K562 (cell line): ENCODE results near the gene ZNF407. TPM values are rescaled to one million over a fixed set of nuclear protein-coding genes. Genes with fewer than 3 reads are reported as not detected.

ENCODE experiments used
- ATAC-seq: fragments of 200-7000 bp; cut with Tn5 transposase; 3 replicates; pipeline ENCODE4 v1.9.1; 2020; ENCODE audit warnings: moderate library complexity
- BruUV-seq: library from RNA; stranded (reverse); fragments of 400-500 nt; replicated peaks from 2 replicates; lab custom pipeline; 2021; lab: Mats Ljungman, UMichigan
- CTCF ChIA-PET: fragments of 300-600 bp; formaldehyde crosslinking; extraction: SDS; loops from one replicate; lab custom pipeline; 2021; ENCODE audit warnings: low intra/inter-chr PET ratio; lab: Yijun Ruan, JAX
- POLR2A ChIA-PET: fragments of 300-600, 350-650 bp; sonication (Branson Sonifier 250); formaldehyde crosslinking; extraction: SDS; loops from one replicate; lab custom pipeline; 2021; ENCODE audit warnings: antibody characterized with exemption, inconsistent platforms; lab: Yijun Ruan, JAX
- DNase-seq, 4 experiments: peaks; one replicate each; pipeline versions ENCODE4 v3.0.0 to v3.0.0-alpha.2; 2011 to 2018; ENCODE audit warnings: low spot score in 3 of 4, mixed read lengths in 3 of 4; ENCODE audit errors: extremely low read depth in 1 of 4
- FAIRE-seq: peaks from 2 replicates; lab custom pipeline; 2011; peaks lifted over from hg19 to GRCh38; lab: Jason Lieb, UNC
- H2AFZ ChIP-seq: 2 replicates; pipeline ENCODE4 v1.6.0; 2011; ENCODE audit warnings: low read depth, low read length, control low read depth, inconsistent platforms
- H3K27ac ChIP-seq: fragments of 200-600 bp; 3 replicates; pipeline ENCODE4 v1.8.0; 2011; ENCODE audit warnings: low read depth, mild to moderate bottlenecking, control low read depth, inconsistent platforms, low read length, moderate library complexity, mixed read lengths; ENCODE audit errors: extremely low read depth
- H3K27me3 ChIP-seq, 2 experiments: fragments of 300-600 bp in 1 of 2; 2 replicates in 1 of 2; 3 replicates in 1 of 2; pipeline versions ENCODE4 v1.6.0 to v1.8.0; 2011; ENCODE audit warnings: inconsistent platforms in 2 of 2, low read length in 2 of 2, mild to moderate bottlenecking in 1 of 2, mixed read lengths in 1 of 2, moderate library complexity in 1 of 2; ENCODE audit not compliant: control insufficient read depth in 2 of 2, insufficient read depth in 2 of 2
- H3K36me3 ChIP-seq: fragments of 300-600 bp; 3 replicates; pipeline ENCODE4 v1.8.0; 2011; ENCODE audit warnings: mild to moderate bottlenecking, low read length, inconsistent platforms; ENCODE audit not compliant: control insufficient read depth, insufficient read depth
- H3K4me1 ChIP-seq, 2 experiments: fragments of 200-600 bp in 1 of 2; replicated peaks in 1 of 2; 2 replicates in 1 of 2; 3 replicates in 1 of 2; pipeline versions ENCODE4 v1.5.1 to v1.8.0; 2011; ENCODE audit warnings: inconsistent platforms in 2 of 2, low read length in 2 of 2, mild to moderate bottlenecking in 1 of 2, mixed read lengths in 1 of 2, moderate library complexity in 1 of 2; ENCODE audit not compliant: control insufficient read depth in 2 of 2, insufficient read depth in 2 of 2
- H3K4me2 ChIP-seq: 2 replicates; pipeline ENCODE4 v1.6.1; 2011; ENCODE audit warnings: low read length, control low read depth, inconsistent platforms, mixed read lengths; ENCODE audit not compliant: insufficient read depth
- H3K4me3 ChIP-seq: fragments of 200-600 bp; sonication (generic), shearing (Covaris generic); 2 replicates; pipeline ENCODE4 v1.5.1; 2016; ENCODE audit warnings: control low read depth, inconsistent platforms
- H3K79me2 ChIP-seq: fragments of 200-600 bp; 3 replicates; pipeline ENCODE4 v1.8.0; 2011; ENCODE audit warnings: low read length, inconsistent platforms; ENCODE audit not compliant: control insufficient read depth, insufficient read depth
- H3K9ac ChIP-seq, 2 experiments: 2 replicates each; pipeline versions ENCODE4 v1.6.0 to v1.6.1; 2011; ENCODE audit warnings: low read depth in 2 of 2, low read length in 2 of 2, control low read depth in 1 of 2, inconsistent platforms in 1 of 2, mild to moderate bottlenecking in 1 of 2, mixed read lengths in 1 of 2; ENCODE audit not compliant: insufficient read depth in 1 of 2
- H3K9me1 ChIP-seq: one replicate; pipeline ENCODE4 v1.6.0; 2011; ENCODE audit warnings: inconsistent platforms, mild to moderate bottlenecking, low read length, moderate library complexity; ENCODE audit not compliant: control insufficient read depth, insufficient read depth
- H3K9me3 ChIP-seq: replicated peaks from 2 replicates; pipeline ENCODE4 v1.5.1; 2011; ENCODE audit warnings: low read depth, low read length, inconsistent platforms; ENCODE audit not compliant: control insufficient read depth, insufficient read depth
- H4K20me1 ChIP-seq: replicated peaks from 2 replicates; pipeline ENCODE4 v1.6.1; 2011; ENCODE audit warnings: low read length, inconsistent platforms, mixed read lengths; ENCODE audit not compliant: control insufficient read depth, insufficient read depth
- GABPA ChIP-seq: fragments of 200-800 bp; sonication (Bioruptor generic); conservative IDR thresholded peaks from 2 replicates; pipeline ENCODE4 v1.6.1; 2016; ENCODE audit warnings: low read depth, missing genetic modification characterization, missing compliant biosample characterization
- MIER1 ChIP-seq: fragments of 450-650 bp; IDR thresholded peaks from 2 replicates; pipeline ENCODE4 v1.6.1; 2016; ENCODE audit warnings: antibody characterized with exemption, mild to moderate bottlenecking, low read depth
- XRCC3 ChIP-seq: fragments of 450-650 bp; IDR thresholded peaks from 2 replicates; pipeline ENCODE4 v1.6.1; 2017; ENCODE audit warnings: mild to moderate bottlenecking, moderate library complexity
- ZNF586 ChIP-seq: fragments of 450-650 bp; formaldehyde crosslinking; conservative IDR thresholded peaks from 2 replicates; pipeline ENCODE4 v1.4.0; 2020; ENCODE audit warnings: mild to moderate bottlenecking, moderate library complexity
- ZNF764 ChIP-seq: fragments of 250-450 bp; sonication (Bioruptor Pico); IDR thresholded peaks from 2 replicates; pipeline ENCODE4 v1.4.0; 2020; ENCODE audit warnings: low read depth, mild to moderate bottlenecking, moderate library complexity
- WGBS: fragments of 100-300 bp; shearing (Covaris generic); methylation state at CpG from one replicate; pipeline ENCODE4 v1.1.6; 2016; ENCODE audit warnings: low coverage, mixed read lengths; ENCODE audit not compliant: insufficient coverage; ENCODE audit errors: missing lambda C conversion rate; 5-methylcytosine and 5-hydroxymethylcytosine counted together
- in situ Hi-C: fragments of 300-500 bp; cut with MboI; formaldehyde crosslinking; loops from 4 replicates; pipeline ENCODE4 v1.15.0; 2018; ENCODE audit warnings: inconsistent platforms, mixed read lengths
- intact Hi-C: fragments of 100-400 bp; cut with micrococcal nuclease; formaldehyde crosslinking; loops from 2 replicates; pipeline ENCODE4 v1.14.2; 2022
- polyA plus RNA-seq, 8 experiments: library from polyadenylated mRNA; depleted of rRNA in 4 of 8; stranded (reverse) in 5 of 8; unstranded in 3 of 8; fragments of >200 nt; fragmentation: Nextera tagmentation in 2 of 8; fragmentation: Illumina TruSeq in 1 of 8; extraction: Ambion mirVana in 2 of 8; extraction: Trizol in 1 of 8; gene quantifications; 2 replicates each; pipeline versions ENCODE4 v1.2.1 to v1.2.3, GENCODE V29; 2011 to 2014; ENCODE audit warnings: inconsistent platforms in 1 of 8, missing spikeins in 1 of 8
- total RNA-seq, 7 experiments: library from RNA; depleted of rRNA in 6 of 7; stranded (reverse); fragments of >200 nt in 6 of 7; fragmentation: Illumina TruSeq in 2 of 7; extraction: Trizol in 2 of 7; gene quantifications; 2 replicates each; pipeline versions ENCODE4 v1.2.1 to v1.2.3, GENCODE V29; 2011 to 2021; ENCODE audit warnings: low replicate concordance in 1 of 7
- TF ChIP-seq, protein P1 (sequence below), 2 experiments: fragments of 450-650 bp; conservative IDR thresholded peaks; 2 replicates each; pipeline ENCODE4 v1.6.1; 2017; ENCODE audit warnings: mild to moderate bottlenecking in 2 of 2, moderate library complexity in 2 of 2
- TF ChIP-seq, protein P2 (sequence below): sonication (generic); formaldehyde crosslinking; IDR thresholded peaks from 2 replicates; pipeline ENCODE4 v1.8.0; 2023; ENCODE audit warnings: missing genetic modification reagents, mild to moderate bottlenecking, borderline replicate concordance
- TF ChIP-seq, protein P3 (sequence below), 2 experiments: IDR thresholded peaks; 2 replicates each; pipeline ENCODE4 v1.6.1; 2012; ENCODE audit warnings: improper control_type of control experiment in 2 of 2, low read depth in 2 of 2, low read length in 2 of 2, borderline replicate concordance in 1 of 2
- TF ChIP-seq, protein P4 (sequence below): fragments of 250-450 bp; sonication (Bioruptor Pico); IDR thresholded peaks from 2 replicates; pipeline ENCODE4 v1.5.0; 2021

ZNF407 gene
- total and polyA plus RNA-seq, 9 of the 15 experiments (the other 6 are each of a cell fraction or from before 2014, with no cell fraction given): 0.21 to 5.4 (median 2.3) TPM

DNA sequence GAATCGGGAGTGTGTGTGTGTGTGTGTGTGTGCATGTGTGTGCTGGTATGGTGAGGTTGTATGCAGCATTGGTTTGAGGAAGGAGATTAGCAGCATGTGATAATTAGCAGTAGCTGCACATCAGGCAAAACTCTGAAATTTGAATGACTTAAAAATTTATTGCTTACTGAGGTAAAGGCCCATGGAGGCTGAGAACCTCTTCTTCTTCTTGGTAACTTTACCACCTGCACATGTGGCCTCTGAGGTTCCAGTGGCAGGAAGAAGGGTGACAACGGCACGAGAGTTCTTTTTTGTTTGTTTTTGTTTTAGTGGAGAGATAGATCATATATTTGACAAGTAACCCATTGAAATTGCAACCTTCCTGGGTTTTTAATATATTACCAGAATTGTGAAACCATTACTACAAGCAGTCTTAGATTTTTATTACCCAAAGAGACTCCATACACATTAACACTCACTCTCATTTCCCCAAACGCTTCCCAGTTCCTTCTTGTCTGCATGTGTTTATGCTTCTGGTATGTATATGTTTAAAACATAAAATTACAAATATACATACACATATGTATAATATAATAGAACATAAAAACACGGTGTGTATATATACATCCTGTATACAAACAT is 319.2 kb downstream of the ZNF407 start:
- Histone ChIP-seq H3K36me3 (no peaks in the 10 kb centered on the region), H3K9me3 (no peaks in the 10 kb centered on the region), H3K27me3 (no peaks in the 10 kb centered on the region), H2AFZ (no peak overlapping the region), H4K20me1 (no peaks in the 10 kb centered on the region), H3K4me3 (no peak overlapping the region), H3K4me2 (no peak overlapping the region), H3K79me2 (no peaks in the 10 kb centered on the region), H3K27ac (no peak overlapping the region), H3K9ac (no peak overlapping the region), H3K9me1 (no peaks in the 10 kb centered on the region), H3K4me1 (no peaks in the 10 kb centered on the region)
- WGBS: 31% methylated on average over 4 of the region's 5 CpGs
- FAIRE-seq: no peak
- DNase-seq: no peak
- intact Hi-C loops (no loop called here), in situ Hi-C loops (no loop called here)
- no TSS peak for BruUV-seq
- ChIA-PET CTCF (no interaction called here), POLR2A (no interaction called here)
- no peak for ATAC-seq
- TF ChIP-seq, protein P1, sequence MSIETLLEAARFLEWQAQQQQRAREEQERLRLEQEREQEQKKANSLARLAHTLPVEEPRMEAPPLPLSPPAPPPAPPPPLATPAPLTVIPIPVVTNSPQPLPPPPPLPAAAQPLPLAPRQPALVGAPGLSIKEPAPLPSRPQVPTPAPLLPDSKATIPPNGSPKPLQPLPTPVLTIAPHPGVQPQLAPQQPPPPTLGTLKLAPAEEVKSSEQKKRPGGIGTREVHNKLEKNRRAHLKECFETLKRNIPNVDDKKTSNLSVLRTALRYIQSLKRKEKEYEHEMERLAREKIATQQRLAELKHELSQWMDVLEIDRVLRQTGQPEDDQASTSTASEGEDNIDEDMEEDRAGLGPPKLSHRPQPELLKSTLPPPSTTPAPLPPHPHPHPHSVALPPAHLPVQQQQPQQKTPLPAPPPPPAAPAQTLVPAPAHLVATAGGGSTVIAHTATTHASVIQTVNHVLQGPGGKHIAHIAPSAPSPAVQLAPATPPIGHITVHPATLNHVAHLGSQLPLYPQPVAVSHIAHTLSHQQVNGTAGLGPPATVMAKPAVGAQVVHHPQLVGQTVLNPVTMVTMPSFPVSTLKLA (conservative IDR thresholded peaks at IDR 0.05): no peak
- TF ChIP-seq, protein P2, sequence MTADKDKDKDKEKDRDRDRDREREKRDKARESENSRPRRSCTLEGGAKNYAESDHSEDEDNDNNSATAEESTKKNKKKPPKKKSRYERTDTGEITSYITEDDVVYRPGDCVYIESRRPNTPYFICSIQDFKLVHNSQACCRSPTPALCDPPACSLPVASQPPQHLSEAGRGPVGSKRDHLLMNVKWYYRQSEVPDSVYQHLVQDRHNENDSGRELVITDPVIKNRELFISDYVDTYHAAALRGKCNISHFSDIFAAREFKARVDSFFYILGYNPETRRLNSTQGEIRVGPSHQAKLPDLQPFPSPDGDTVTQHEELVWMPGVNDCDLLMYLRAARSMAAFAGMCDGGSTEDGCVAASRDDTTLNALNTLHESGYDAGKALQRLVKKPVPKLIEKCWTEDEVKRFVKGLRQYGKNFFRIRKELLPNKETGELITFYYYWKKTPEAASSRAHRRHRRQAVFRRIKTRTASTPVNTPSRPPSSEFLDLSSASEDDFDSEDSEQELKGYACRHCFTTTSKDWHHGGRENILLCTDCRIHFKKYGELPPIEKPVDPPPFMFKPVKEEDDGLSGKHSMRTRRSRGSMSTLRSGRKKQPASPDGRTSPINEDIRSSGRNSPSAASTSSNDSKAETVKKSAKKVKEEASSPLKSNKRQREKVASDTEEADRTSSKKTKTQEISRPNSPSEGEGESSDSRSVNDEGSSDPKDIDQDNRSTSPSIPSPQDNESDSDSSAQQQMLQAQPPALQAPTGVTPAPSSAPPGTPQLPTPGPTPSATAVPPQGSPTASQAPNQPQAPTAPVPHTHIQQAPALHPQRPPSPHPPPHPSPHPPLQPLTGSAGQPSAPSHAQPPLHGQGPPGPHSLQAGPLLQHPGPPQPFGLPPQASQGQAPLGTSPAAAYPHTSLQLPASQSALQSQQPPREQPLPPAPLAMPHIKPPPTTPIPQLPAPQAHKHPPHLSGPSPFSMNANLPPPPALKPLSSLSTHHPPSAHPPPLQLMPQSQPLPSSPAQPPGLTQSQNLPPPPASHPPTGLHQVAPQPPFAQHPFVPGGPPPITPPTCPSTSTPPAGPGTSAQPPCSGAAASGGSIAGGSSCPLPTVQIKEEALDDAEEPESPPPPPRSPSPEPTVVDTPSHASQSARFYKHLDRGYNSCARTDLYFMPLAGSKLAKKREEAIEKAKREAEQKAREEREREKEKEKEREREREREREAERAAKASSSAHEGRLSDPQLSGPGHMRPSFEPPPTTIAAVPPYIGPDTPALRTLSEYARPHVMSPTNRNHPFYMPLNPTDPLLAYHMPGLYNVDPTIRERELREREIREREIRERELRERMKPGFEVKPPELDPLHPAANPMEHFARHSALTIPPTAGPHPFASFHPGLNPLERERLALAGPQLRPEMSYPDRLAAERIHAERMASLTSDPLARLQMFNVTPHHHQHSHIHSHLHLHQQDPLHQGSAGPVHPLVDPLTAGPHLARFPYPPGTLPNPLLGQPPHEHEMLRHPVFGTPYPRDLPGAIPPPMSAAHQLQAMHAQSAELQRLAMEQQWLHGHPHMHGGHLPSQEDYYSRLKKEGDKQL: no peak
- TF ChIP-seq, protein P3, sequence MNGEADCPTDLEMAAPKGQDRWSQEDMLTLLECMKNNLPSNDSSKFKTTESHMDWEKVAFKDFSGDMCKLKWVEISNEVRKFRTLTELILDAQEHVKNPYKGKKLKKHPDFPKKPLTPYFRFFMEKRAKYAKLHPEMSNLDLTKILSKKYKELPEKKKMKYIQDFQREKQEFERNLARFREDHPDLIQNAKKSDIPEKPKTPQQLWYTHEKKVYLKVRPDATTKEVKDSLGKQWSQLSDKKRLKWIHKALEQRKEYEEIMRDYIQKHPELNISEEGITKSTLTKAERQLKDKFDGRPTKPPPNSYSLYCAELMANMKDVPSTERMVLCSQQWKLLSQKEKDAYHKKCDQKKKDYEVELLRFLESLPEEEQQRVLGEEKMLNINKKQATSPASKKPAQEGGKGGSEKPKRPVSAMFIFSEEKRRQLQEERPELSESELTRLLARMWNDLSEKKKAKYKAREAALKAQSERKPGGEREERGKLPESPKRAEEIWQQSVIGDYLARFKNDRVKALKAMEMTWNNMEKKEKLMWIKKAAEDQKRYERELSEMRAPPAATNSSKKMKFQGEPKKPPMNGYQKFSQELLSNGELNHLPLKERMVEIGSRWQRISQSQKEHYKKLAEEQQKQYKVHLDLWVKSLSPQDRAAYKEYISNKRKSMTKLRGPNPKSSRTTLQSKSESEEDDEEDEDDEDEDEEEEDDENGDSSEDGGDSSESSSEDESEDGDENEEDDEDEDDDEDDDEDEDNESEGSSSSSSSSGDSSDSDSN (IDR thresholded peaks at IDR 0.05; ENCODE audit: borderline replicate concordance in 1 of 2, low read depth in 2 of 2, low read length in 2 of 2): no peak
- TF ChIP-seq ZNF764 (CRISPR knock-in tag): no peak
- TF ChIP-seq MIER1: no peak
- no peak for TF ChIP-seq XRCC3
- no peak for TF ChIP-seq ZNF586 (CRISPR knock-in tag)
- TF ChIP-seq, protein P4, sequence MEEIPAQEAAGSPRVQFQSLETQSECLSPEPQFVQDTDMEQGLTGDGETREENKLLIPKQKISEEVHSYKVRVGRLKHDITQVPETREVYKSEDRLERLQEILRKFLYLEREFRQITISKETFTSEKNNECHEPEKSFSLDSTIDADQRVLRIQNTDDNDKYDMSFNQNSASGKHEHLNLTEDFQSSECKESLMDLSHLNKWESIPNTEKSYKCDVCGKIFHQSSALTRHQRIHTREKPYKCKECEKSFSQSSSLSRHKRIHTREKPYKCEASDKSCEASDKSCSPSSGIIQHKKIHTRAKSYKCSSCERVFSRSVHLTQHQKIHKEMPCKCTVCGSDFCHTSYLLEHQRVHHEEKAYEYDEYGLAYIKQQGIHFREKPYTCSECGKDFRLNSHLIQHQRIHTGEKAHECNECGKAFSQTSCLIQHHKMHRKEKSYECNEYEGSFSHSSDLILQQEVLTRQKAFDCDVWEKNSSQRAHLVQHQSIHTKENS (CRISPR knock-in tag): no peak
- no peak for TF ChIP-seq GABPA (tag)
